Type B pancreatic cell (in vitro differentiated cells): ENCODE results near the gene SESN3. TPM values are rescaled to one million over a fixed set of nuclear protein-coding genes. Genes with fewer than 3 reads are reported as not detected.

ENCODE experiments used
- DNase-seq: peaks from one replicate; pipeline ENCODE4 v3.0.0; 2021; ENCODE audit warnings: mixed read lengths; ENCODE audit not compliant: unreplicated experiment; ENCODE audit errors: extremely low spot score
- H3K27ac Mint-ChIP-seq: 2 replicates; pipeline ENCODE4 v1.8.0; 2021; ENCODE audit warnings: mild to moderate bottlenecking, mixed read lengths
- H3K27me3 Mint-ChIP-seq: 2 replicates; pipeline ENCODE4 v1.8.0; 2021; ENCODE audit warnings: mixed read lengths
- H3K36me3 Mint-ChIP-seq: 2 replicates; pipeline ENCODE4 v1.8.0; 2021; ENCODE audit warnings: mixed read lengths
- H3K4me1 Mint-ChIP-seq: one replicate; pipeline ENCODE4 v1.8.0; 2021; ENCODE audit warnings: mixed read lengths; ENCODE audit not compliant: unreplicated experiment
- H3K4me3 Mint-ChIP-seq: 2 replicates; pipeline ENCODE4 v1.8.0; 2021; ENCODE audit warnings: mild to moderate bottlenecking, mixed read lengths
- H3K9me3 Mint-ChIP-seq: 2 replicates; pipeline ENCODE4 v1.8.0; 2021; ENCODE audit warnings: mixed read lengths
- CTCF ChIP-seq: fragments of 200-600 bp; sonication (generic); conservative IDR thresholded peaks from 2 replicates; pipeline ENCODE4 v1.5.0; 2021; ENCODE audit warnings: antibody characterized with exemption, mild to moderate bottlenecking
- total RNA-seq: library from RNA; stranded (reverse); gene quantifications from 2 replicates; pipeline ENCODE4 v1.2.1, GENCODE V29; 2021; ENCODE audit warnings: low replicate concordance

The SESN3 gene
- total RNA-seq, 1 donor from 2014 or later, result 107 TPM

GRCh38 chr11:95269036-95269819, 38.2 kb upstream of the SESN3 start:
- Mint-ChIP-seq H3K4me3 (no peak overlapping the region), H3K27me3 (peaks cover 3% of the 10 kb centered on the region), H3K9me3 (peaks cover 8% of the 10 kb centered on the region), H3K4me1 (no peaks in the 10 kb centered on the region), H3K27ac (no peak overlapping the region), H3K36me3 (no peaks in the 10 kb centered on the region)
- no peak for TF ChIP-seq CTCF
- DNase-seq, result no peak

GRCh38 chr11:95268391-95268790, 37.4 kb upstream of the SESN3 start:
- no peaks in the 10 kb centered on the region for H3K4me1 Mint-ChIP-seq
- DNase-seq, result no peak
- TF ChIP-seq CTCF, result no peak
- H3K27ac Mint-ChIP-seq, result no peak overlapping the region
- H3K4me3 Mint-ChIP-seq, result no peak overlapping the region
- H3K36me3 Mint-ChIP-seq, result no peaks in the 10 kb centered on the region
- H3K9me3 Mint-ChIP-seq, result peaks cover 8% of the 10 kb centered on the region
- H3K27me3 Mint-ChIP-seq, result peaks cover 3% of the 10 kb centered on the region

DNA sequence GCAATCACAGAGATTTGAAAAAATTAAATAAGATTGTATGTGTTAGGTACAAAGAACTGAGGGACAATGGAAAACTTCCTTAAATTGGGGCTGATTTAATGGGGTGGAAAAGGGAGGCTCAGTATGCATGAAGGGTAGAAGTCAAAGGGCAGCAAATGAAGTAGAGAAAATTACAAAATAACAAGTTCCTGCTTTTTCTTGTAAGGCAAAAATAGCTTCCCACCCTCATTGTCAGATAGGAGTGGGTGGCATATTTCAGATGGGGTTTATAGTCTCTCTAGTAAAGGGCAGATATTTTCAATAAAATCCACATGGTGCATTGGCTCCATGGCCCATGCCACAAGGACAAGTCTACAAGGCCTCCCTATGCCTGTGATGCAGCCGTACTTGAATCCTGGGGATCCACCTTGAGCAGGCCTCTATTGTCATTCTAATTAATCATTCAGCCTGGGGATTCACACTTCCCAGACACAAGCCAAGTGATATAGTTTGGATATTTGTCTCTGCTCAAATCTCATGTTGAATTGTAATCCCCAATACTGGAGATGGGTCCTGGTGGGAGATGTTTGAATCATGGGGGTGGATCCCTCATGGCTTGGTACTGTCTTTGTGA, 36.7 kb upstream of the SESN3 start:
- Mint-ChIP-seq H3K27ac (no peak overlapping the region), H3K36me3 (no peaks in the 10 kb centered on the region), H3K4me3 (no peak overlapping the region), H3K9me3 (peaks cover 8% of the 10 kb centered on the region), H3K27me3 (peaks cover 3% of the 10 kb centered on the region), H3K4me1 (no peaks in the 10 kb centered on the region)
- no peak for TF ChIP-seq CTCF
- DNase-seq, result no peak

GRCh38 chr11:95266751-95267374, 35.9 kb upstream of the SESN3 start:
- Mint-ChIP-seq H3K9me3 (peaks cover 8% of the 10 kb centered on the region), H3K27me3 (peaks cover 3% of the 10 kb centered on the region), H3K4me1 (no peaks in the 10 kb centered on the region), H3K27ac (no peak overlapping the region), H3K4me3 (no peak overlapping the region), H3K36me3 (no peaks in the 10 kb centered on the region)
- no peak for DNase-seq
- TF ChIP-seq CTCF, result no peak

DNA sequence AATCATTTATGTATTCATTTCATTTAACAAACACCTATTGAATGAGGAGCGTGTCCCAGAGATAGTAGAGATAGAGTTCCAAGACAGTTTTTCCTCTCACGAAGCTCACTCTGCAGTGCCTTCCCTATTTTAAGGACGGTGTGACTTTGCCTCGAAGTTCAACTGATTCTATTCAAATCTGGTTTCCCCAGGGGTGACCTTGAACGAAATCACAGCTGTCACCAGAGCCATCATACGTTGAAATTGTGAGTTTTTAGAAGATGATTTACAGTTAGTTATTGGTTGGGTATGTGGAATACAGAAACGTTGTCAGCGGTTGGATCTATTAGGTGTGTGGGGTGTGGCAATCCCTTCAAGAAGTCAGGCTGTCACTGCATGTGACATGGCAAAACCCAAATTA, 33.9 kb upstream of the SESN3 start:
- Mint-ChIP-seq H3K36me3 (no peaks in the 10 kb centered on the region), H3K27ac (no peak overlapping the region), H3K4me3 (no peak overlapping the region), H3K27me3 (peaks cover 3% of the 10 kb centered on the region), H3K9me3 (peaks cover 9% of the 10 kb centered on the region), H3K4me1 (no peaks in the 10 kb centered on the region)
- TF ChIP-seq CTCF, result no peak
- DNase-seq, result no peak
